Coronary artery (tissue), 2 donors: ENCODE measurements around the gene CDC45.

Experiments
- DNase-seq: peaks from one replicate; pipeline ENCODE4 v3.0.0-alpha.2; 2017; ENCODE audit warnings: low spot score
- H3K27ac ChIP-seq, 2 donors: fragments of 200-600 bp; sonication (generic); one replicate each; pipeline ENCODE4 v1.5.1; 2016 to 2019
- H3K4me3 ChIP-seq: fragments of 200-600 bp; sonication (generic); 2 replicates; pipeline ENCODE4 v1.5.1; 2016; ENCODE audit warnings: mild to moderate bottlenecking, moderate library complexity
- TF ChIP-seq, protein P1 (sequence below): fragments of 200-600 bp; sonication (generic); IDR thresholded peaks from one replicate; pipeline ENCODE4 v1.5.1; 2019; ENCODE audit warnings: antibody characterized with exemption

CDC45 gene

DNA sequence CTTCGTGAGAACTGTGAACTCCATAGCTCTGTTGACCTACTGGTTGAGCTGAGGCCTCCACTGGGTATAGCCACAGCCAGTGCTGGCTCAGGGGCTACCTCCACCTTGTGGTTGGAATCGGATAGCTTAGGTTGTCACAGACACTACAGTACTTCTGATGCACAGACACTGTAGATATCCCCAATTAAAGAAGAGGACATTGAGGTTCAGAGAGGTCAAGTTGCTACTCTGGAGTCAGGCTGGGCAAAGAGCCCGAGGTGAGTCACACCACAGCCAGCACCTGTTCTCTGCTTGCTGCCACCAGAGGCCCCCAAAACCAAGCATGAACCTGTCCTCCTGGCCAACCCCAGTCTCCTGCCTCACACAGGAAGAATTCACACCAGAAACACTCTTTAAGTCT is 6.1 kb upstream of the CDC45 start:
- DNase-seq = no peak
- Histone ChIP-seq H3K4me3 (no peak overlapping the region), H3K27ac (no peak overlapping the region)
- TF ChIP-seq, protein P1, sequence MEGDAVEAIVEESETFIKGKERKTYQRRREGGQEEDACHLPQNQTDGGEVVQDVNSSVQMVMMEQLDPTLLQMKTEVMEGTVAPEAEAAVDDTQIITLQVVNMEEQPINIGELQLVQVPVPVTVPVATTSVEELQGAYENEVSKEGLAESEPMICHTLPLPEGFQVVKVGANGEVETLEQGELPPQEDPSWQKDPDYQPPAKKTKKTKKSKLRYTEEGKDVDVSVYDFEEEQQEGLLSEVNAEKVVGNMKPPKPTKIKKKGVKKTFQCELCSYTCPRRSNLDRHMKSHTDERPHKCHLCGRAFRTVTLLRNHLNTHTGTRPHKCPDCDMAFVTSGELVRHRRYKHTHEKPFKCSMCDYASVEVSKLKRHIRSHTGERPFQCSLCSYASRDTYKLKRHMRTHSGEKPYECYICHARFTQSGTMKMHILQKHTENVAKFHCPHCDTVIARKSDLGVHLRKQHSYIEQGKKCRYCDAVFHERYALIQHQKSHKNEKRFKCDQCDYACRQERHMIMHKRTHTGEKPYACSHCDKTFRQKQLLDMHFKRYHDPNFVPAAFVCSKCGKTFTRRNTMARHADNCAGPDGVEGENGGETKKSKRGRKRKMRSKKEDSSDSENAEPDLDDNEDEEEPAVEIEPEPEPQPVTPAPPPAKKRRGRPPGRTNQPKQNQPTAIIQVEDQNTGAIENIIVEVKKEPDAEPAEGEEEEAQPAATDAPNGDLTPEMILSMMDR = no peak

DNA sequence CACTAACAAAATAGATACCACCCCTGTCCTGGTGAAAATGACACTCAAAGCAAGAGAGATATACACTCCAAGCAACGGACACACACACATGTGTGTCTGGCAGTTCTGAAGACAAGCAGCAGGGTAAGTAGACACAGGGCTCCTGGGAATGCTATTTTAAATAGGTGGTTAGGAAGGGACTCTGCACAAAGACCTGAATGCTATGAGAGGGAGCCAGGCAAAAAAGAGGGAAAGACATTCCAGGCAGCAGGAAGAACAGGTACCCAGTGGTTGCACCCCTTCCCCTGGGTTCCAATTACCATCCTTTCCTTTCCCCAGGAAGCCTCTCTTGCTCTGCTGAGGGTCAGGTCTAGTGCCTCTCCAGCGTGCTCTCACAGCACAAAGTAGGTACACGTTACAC is 3.7 kb upstream of the CDC45 start:
- H3K4me3 ChIP-seq = no peak overlapping the region
- no peak for DNase-seq
- TF ChIP-seq, protein P1 = no peak
- H3K27ac ChIP-seq = no peak overlapping the region

DNA sequence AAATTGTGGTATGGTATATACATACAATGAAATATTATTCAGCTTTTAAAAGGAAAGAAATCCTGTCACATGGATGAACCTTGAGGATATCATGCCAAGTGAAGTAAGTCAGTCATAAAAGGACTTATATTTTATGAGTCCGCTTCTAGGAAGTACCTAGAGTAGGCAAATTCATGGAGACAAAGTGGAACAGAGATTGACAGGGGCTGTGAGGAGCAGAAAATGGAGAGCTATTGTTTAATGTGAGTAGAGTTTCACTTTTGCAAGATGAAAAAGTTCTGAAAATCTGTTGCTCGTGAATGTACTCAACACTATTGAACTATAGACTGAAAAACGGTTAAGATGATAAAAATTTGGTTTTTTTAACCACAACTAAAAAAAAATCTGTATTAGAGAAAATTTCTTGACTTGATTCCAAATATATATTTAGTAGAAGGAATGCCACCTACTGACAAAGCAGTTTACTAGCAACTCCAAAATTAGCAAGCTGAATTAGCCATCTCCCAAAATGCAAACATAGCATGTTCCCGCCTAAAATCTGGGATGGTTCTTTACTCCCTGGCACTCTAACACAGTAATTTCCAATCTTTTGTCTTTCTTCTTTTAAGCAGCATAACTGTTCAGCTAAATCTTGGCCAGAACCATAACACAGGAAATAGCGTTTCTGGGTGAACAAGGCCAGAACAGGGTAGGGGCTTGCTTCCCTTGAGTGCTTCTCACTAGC is 2.2 kb upstream of the CDC45 start:
- DNase-seq = no peak
- H3K4me3 ChIP-seq = peak overlapping the region; percentile 99
- TF ChIP-seq, protein P1 = peak; percentile 9
- H3K27ac ChIP-seq = peak overlapping the region; percentile 87 to 92

DNA sequence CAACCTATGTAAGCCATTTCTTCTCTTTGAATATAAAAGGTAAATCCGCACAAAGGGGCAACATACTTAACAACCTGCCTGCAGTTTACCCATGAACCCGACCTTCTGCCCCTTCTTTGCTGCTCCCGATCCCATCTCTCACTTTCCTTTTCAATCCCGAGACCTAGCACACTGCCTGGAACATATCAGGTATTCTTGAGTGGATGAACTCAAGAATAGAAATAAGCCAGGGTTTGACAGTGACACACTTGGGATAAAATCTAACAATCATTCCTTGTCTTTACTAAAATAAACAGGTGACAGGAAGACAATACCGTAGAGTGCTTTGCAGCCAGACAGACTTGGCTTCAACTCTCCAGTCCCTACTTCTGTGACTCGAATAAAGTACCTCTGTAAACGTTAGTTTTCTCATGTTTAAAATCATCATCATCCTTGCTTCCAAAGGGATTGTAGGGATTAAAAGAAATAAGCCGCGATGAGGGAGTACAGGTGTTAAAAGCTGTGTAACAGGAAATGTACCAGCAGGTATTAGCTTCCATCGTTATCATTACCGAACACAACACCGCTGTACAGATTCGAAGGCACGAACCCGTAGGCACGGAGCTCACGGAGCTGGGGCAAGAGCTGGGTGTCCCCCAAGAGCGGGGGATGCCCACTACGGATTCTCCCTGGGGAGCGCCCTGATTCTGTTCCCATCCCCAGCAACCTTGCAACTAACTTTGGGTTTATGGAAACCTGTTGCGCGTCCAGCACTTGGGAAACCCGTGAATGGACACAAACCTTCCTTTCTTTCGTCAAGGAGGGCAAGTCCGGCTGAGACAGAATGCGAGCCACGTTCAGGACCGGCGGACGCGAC is 1.4 kb upstream of the CDC45 start:
- peak overlapping the region; percentile 99 for H3K4me3 ChIP-seq
- no peak for DNase-seq
- H3K27ac ChIP-seq = peak overlapping the region; percentile 87 to 92
- TF ChIP-seq, protein P1 = no peak

DNA sequence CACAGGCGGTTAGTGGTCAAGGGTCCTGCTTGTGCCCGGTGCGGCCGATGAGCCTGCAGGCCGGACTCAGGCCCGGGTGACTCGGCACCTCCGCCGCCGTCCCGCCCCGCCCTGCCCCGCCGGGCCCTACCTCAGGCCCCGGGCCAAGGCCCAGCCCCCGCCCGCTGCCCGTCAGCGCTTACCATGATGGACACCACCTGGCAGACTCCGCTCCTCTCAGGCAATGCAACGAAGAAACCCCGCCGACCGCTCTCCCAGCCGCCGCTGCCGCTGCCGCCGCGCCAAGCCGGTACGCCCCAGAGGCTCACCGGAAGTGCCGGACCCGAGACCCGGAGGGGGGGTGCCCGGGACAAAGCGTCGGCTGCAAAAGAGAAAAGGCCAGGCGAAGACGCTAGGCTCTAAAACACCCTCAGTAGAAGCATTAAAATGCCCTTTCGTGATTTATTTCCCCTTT is 792 bp upstream of the CDC45 start, which contains the start of gene UFD1:
Gene UFD1 (minus strand): TSS at position 293 of the 454 bp plus-strand sequence. CDS start 108 bp downstream, at position 185.
- peak within 1 kb of the TSS; percentile 99 for H3K4me3 ChIP-seq
- peak within 1 kb of the TSS; percentile 87 to 92 for H3K27ac ChIP-seq
- DNase-seq = peak; percentile 92
- TF ChIP-seq, protein P1 = no peak

DNA sequence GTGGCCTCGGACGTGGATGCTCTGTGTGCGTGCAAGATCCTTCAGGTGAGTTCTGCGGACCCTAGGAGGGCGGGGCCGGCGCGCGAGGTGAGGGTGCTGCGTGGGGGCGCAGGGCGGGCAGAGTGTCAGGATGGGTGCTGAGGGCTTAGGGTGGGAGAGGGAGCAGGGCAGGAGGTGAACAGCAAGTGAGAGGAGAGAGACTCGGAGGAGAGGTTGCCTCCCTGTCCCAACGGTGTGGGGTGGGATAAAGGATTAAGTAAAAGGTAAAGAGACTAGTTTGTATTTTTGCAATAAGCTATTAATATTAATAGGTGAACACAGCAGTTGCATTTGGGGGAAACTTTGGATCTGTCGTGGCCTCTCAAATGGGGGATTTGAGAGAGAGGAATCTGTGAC is 451 bp downstream of the CDC45 start:
- Histone ChIP-seq H3K27ac (no peak overlapping the region), H3K4me3 (peak overlapping the region; percentile 99)
- TF ChIP-seq, protein P1 = no peak
- no peak for DNase-seq
